GM12874 (cell line): ENCODE measurements around the gene HSD17B14.

Experiments used
- TF ChIP-seq, protein P1 (sequence below): IDR thresholded peaks from 2 replicates; pipeline ENCODE4 v1.5.1; 2011; ENCODE audit warnings: low read depth, mild to moderate bottlenecking, control low read depth, low read length, moderate library complexity; ENCODE audit not compliant: insufficient read depth

HSD17B14 gene

DNA sequence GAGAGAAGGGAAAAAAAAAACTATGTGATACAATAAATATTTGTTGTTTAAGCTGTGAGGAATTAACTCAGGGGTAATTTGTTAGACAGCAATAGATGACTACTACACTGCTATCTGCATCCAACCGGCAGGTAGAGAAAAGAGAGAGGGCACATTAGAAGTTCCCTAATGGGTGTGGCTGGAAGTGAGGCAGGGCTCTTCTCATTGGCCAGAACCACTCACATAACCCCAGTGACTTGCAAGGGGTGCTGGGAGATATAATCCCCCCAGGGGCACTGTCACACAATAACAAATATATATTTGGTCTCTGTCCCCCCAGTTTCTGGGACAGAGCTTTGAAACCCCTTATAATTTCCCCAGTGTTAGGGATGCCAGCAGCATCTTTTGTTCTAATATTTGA is 56.7 kb downstream of the HSD17B14 start:
- TF ChIP-seq, protein P1, sequence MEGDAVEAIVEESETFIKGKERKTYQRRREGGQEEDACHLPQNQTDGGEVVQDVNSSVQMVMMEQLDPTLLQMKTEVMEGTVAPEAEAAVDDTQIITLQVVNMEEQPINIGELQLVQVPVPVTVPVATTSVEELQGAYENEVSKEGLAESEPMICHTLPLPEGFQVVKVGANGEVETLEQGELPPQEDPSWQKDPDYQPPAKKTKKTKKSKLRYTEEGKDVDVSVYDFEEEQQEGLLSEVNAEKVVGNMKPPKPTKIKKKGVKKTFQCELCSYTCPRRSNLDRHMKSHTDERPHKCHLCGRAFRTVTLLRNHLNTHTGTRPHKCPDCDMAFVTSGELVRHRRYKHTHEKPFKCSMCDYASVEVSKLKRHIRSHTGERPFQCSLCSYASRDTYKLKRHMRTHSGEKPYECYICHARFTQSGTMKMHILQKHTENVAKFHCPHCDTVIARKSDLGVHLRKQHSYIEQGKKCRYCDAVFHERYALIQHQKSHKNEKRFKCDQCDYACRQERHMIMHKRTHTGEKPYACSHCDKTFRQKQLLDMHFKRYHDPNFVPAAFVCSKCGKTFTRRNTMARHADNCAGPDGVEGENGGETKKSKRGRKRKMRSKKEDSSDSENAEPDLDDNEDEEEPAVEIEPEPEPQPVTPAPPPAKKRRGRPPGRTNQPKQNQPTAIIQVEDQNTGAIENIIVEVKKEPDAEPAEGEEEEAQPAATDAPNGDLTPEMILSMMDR = no peak

DNA sequence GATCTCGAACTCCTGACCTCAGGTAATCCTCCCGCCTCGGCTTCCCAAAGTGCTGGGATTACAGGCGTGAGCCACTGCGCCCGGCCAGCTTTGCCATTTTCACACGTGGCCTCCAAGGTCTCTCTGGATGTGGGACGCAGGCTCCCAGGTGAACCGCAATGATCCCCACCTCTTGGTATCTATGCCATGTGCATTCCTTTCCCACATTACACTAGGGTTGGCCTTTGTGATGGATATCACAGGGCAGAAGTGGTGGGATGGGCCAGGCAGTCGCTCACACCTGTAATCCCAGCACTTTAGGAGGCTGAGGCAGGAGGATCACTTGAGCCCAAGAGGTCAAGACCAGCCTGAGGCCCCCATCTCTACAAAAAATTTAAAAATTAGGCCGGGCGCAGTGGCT is 58.6 kb downstream of the HSD17B14 start:
- TF ChIP-seq, protein P1 = no peak

DNA sequence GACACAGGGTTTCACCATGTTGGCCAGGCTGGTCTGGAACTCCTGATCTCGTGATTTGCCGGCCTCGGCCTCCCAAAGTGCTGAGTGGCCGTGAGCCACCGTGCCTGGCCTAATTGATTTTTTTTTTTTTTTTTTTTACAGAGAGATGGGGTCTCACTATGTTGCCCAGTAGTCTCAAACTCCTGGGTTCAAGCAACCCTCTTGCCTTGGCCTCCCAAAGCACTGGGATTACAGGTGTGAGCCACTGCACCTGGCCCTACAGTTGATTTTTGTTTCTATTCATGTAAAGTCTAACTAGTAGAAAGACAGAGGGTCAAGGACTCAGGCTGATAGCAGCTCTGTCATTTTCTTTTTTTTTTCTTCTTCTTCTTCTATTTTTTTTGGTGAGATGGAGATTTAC is 59.2 kb downstream of the HSD17B14 start:
- TF ChIP-seq, protein P1 = no peak

DNA sequence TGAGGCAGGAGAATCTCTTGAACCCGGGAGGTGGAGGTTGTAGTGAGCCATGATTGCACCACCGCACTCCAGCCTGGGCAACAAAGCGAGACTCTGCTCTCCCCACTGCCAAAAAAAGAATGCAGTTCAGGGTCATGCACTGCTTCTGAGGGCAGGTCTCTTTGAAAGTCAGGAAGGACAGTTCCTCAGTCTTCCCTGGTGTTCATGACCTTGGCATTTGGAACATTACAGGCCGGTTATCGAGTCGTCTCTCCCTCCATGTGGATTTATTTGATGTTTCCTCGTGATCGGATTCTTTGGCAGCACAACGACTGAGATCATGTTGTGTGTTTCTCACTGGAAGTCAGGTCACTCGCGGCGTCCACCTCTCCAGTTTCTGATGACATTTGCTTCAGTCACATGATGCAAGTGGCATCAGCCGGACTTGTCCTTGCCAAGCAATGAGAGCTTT is 63.8 kb downstream of the HSD17B14 start:
- TF ChIP-seq, protein P1 = no peak

DNA sequence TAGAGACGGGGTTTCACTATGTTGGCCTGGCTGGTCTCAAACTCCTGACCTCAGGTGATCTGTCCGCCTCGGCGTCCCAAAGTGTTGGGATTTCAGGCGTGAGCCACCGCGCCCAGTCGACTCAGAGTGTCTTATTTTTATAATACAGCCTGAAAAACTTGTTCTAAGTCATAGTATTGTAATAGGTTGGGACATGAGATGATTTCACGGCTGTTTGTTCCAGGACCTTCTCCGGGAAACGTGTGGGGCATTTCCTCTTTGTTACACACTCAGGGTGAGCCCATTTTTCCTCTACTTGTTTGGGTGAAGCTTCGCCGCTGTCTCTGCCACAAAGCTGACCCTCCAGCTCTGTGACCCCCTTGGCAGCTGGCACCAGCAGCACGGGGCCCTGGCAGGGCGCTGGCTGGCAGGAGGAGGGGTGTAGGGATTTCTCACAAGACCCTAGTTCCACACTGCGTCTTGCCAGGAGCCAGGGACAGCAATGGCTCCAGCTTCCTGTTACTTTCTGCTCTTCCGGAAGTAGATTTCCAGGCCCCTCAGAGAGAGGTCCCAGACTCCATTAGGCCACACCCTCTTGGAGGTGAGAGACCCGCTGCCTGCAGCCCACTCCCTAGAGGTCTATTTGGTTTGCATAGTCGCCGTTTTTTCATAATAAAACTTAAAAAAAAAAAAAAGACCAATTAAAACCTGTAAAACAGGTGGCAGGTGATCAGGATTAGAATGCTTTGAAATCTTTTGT is 65.4 kb downstream of the HSD17B14 start:
- TF ChIP-seq, protein P1 = no peak

DNA sequence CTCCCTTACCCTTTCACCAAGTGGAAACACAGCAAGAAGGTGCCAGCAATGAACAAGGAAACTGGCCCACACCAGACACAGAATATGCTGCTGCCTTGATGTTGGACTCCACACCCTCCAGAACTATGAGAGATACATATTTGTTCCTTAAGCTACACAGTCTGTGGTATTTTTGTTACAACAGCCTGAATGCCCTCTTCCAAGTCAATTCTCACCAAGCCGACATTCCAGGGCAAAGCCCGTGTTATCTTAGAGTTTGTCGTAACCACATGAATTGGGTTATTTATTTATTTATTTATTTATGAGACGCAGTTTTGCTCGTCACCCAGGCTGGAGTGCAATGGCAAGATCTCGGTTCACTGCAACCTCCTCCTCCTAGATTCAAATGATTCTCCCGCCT is 66.0 kb downstream of the HSD17B14 start:
- TF ChIP-seq, protein P1 = no peak

DNA sequence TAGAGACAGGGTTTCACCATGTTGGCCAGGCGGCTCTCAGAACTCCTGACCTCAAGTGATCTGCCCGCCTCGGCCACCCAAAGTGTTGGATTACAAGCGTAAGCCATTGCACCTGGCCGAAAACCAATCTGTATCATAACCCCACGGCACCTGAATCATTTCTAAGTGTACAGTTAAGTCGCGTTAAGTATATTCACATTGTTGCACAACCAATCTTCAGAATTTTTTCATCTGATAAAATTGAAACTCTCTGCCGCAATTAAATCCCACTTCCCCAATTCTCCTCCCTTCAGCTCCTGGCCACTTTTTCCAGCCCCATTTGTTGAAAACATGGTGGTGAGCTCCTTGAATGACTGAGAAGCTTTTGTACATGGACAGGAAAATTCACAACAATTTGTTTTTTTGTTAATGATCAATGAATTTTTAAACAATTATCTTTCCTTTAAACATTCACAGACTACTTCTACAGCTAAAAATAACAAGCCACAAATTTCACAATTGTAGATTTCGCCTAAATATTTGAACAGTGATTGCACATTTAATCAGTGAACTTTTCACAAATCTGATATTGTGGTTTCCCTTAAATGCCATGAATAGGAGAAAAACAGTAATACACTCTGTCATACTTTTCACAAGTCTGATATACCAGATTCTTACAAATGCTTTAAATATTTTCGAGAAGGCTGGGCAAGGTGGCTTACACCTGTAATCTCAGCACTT is 67.1 kb downstream of the HSD17B14 start:
- TF ChIP-seq, protein P1 = no peak
